Effector memory CD8-positive, alpha-beta T cell (primary cell): ENCODE measurements around the gene PRPH2.
"Not testable (repeated sequence)": the region's sequence is repeated elsewhere in the genome, so short reads cannot be mapped to it uniquely, and the experiment has no call there.

Experiments used
- ATAC-seq: fragments of 150-1000 bp; cut with Tn5 transposase; replicated peaks from 2 replicates; pipeline ENCODE4 v1.10.0; 2021; ENCODE audit warnings: mild to moderate bottlenecking, moderate library complexity
- DNase-seq, 3 experiments: peaks; one replicate each; pipeline ENCODE4 v3.0.0; 2021
- H3K27ac Mint-ChIP-seq, 2 donors: one replicate each; pipeline ENCODE4 v1.8.0; 2022; ENCODE audit warnings: mild to moderate bottlenecking in 2 of 2, mixed read lengths in 2 of 2, moderate library complexity in 2 of 2
- H3K27me3 Mint-ChIP-seq, 2 donors: one replicate each; pipeline ENCODE4 v1.8.0; 2022; ENCODE audit warnings: mixed read lengths in 2 of 2
- H3K36me3 Mint-ChIP-seq: one replicate; pipeline ENCODE4 v1.8.0; 2022; ENCODE audit warnings: mild to moderate bottlenecking, moderate library complexity, mixed read lengths; ENCODE audit not compliant: insufficient read depth
- H3K4me1 Mint-ChIP-seq, 2 donors: one replicate each; pipeline ENCODE4 v1.8.0; 2022; ENCODE audit warnings: low read depth in 2 of 2, mixed read lengths in 2 of 2
- H3K4me3 Mint-ChIP-seq, 2 donors: one replicate each; pipeline ENCODE4 v1.8.0; 2022; ENCODE audit warnings: mild to moderate bottlenecking in 2 of 2, mixed read lengths in 2 of 2, moderate library complexity in 2 of 2
- H3K9me3 Mint-ChIP-seq, 2 donors: one replicate each; pipeline ENCODE4 v1.8.0; 2022; ENCODE audit warnings: mixed read lengths in 2 of 2

Gene PRPH2

DNA sequence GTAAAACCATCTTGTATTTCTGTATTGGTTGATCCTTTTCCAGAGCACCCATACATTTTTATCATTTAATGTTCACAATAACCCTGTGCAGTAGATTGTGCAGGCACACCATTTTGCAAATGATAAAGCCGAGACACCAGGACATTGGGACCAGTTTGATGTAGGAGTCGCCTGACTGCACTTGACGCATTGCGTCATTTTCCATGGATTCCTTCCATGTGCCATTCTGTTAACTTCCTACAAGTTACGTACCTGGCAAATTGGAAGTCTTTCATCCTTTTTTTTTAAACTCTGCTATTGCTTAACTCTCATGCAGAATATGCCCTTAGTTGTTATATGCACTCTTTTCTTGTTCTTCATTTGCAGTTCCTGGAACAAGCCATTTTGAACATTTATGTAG lies 43.0 kb downstream of the PRPH2 start:
- DNase-seq (no peak), ATAC-seq (no peak)
- no peaks in the 10 kb centered on the region for H3K4me1 Mint-ChIP-seq
- H3K9me3 Mint-ChIP-seq = no peaks in the 10 kb centered on the region
- no peak overlapping the region for H3K4me3 Mint-ChIP-seq
- H3K36me3 Mint-ChIP-seq = peaks cover 100% of the 10 kb centered on the region
- no peak overlapping the region for H3K27ac Mint-ChIP-seq
- no peaks in the 10 kb centered on the region for H3K27me3 Mint-ChIP-seq

DNA sequence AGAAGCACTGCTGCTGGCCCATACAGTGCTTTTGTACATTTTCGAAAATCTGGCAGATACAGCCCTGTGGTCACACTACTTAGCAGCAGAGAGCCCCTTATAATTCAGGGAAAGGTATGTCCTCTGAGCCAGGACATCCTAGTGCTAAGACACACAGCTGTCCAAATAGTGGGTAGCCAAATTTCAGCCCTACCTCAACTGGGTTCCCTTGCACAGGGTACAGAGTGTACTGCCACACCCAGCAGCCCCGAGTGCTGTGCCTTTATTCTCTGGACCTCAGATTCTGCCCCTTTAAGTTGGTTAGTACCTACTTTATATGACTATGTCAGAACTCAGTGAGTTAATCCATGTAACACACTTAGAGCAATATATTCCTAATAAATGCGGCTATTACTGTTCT lies 47.6 kb downstream of the PRPH2 start:
- H3K36me3 Mint-ChIP-seq = peaks cover 99% of the 10 kb centered on the region
- H3K4me1 Mint-ChIP-seq = no peaks in the 10 kb centered on the region
- no peaks in the 10 kb centered on the region for H3K27me3 Mint-ChIP-seq
- H3K9me3 Mint-ChIP-seq = no peaks in the 10 kb centered on the region
- H3K27ac Mint-ChIP-seq = peak overlapping the region in 1 of 2 donors; percentile 30
- no peak overlapping the region for H3K4me3 Mint-ChIP-seq
- ATAC-seq (no peak), DNase-seq (no peak)

DNA sequence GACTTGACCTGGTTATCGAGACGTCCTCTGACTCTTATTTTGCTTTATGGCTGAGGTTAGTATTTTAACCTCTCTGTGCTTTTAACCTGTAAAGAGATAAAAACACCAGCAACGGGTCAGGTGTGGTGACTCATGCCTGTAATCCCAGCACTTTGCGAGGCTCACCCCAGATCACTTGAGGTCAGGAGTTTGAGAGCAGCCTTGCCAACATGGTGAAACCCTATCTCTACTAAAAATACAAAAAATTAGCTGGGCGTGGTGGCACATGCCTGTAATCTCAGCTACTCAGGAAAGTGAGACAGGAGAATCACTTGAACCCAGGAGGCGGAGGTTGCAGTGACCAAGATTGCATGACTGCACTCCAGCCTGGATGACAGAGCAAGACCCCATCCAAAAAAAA lies 48.0 kb downstream of the PRPH2 start:
- H3K4me1 Mint-ChIP-seq, H3K9me3 Mint-ChIP-seq, H3K4me3 Mint-ChIP-seq, DNase-seq, H3K27me3 Mint-ChIP-seq, H3K27ac Mint-ChIP-seq, ATAC-seq: not testable (repeated sequence)
- H3K36me3 Mint-ChIP-seq = peaks cover 99% of the 10 kb centered on the region

DNA sequence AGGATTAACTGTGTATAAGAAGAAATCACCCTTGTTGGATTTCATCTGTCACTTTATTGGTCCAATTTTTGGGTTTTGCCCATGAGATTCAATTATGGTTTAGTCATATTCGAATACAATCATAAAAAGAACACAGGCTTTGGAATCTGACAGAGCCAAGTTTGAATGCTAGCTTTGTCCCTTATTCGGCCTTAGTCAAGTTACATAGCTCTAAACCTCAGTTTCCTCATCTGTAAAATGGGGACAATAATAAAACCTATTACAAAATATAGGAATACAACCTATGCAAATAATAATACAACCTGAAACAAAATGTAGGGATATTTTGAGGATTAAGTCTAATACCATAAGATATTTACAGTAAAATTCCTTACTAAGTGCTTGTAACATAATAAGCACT lies 57.7 kb downstream of the PRPH2 start:
- Mint-ChIP-seq H3K9me3 (no peaks in the 10 kb centered on the region), H3K27me3 (no peaks in the 10 kb centered on the region), H3K4me3 (no peak overlapping the region), H3K27ac (no peak overlapping the region), H3K36me3 (peaks cover 91% of the 10 kb centered on the region), H3K4me1 (no peaks in the 10 kb centered on the region)
- ATAC-seq (no peak), DNase-seq (no peak)

- H3K4me3 Mint-ChIP-seq = no peak overlapping the region
- H3K9me3 Mint-ChIP-seq = no peaks in the 10 kb centered on the region
- DNase-seq (peak; percentile 84 to 88 (median 86)), ATAC-seq (peak; percentile 99)
- no peaks in the 10 kb centered on the region for H3K27me3 Mint-ChIP-seq
- H3K27ac Mint-ChIP-seq = peak overlapping the region in 1 of 2 donors; percentile 11
- peaks cover 89% of the 10 kb centered on the region for H3K36me3 Mint-ChIP-seq
- peaks cover 0 to 3% of the 10 kb centered on the region in 2 donors for H3K4me1 Mint-ChIP-seq
Measured at GRCh38 chr6:42661540-42662153, 60.8 kb downstream of the PRPH2 start.

- Mint-ChIP-seq H3K4me1 (peaks cover 0 to 3% of the 10 kb centered on the region in 2 donors), H3K27ac (no peak overlapping the region), H3K27me3 (no peaks in the 10 kb centered on the region), H3K9me3 (no peaks in the 10 kb centered on the region), H3K4me3 (no peak overlapping the region), H3K36me3 (peaks cover 91% of the 10 kb centered on the region)
- DNase-seq = no peak
- no peak for ATAC-seq
Measured at GRCh38 chr6:42659806-42660205, 62.6 kb downstream of the PRPH2 start.

DNA sequence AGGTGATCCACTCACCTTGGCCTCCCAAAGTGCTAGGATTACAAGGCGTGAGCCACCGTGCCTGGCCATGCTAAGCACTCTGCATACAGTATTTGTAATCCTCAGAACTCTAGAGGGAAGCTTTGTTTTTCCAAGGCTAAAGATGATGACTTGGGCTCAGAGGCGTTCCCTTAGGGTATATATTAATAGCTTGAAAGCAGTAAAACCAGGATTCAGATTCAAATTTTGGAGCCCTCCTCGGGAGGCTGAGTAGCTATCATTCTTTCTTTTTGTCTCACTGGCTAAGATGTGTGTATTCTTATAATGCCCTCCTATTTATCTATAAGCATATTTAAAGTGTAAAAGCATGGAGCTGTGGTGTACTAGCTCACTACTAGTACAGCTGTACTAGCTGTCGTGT lies 68.5 kb downstream of the PRPH2 start:
- Mint-ChIP-seq H3K4me1 (peaks cover 0 to 3% of the 10 kb centered on the region in 2 donors), H3K36me3 (peaks cover 87% of the 10 kb centered on the region), H3K4me3 (no peak overlapping the region), H3K27ac (no peak overlapping the region), H3K9me3 (no peaks in the 10 kb centered on the region), H3K27me3 (no peaks in the 10 kb centered on the region)
- ATAC-seq (no peak), DNase-seq (no peak)

- Mint-ChIP-seq H3K27ac (no peak overlapping the region), H3K9me3 (no peaks in the 10 kb centered on the region), H3K4me1 (peaks cover 0 to 1% of the 10 kb centered on the region in 2 donors), H3K36me3 (peaks cover 85% of the 10 kb centered on the region), H3K27me3 (no peaks in the 10 kb centered on the region), H3K4me3 (no peak overlapping the region)
- DNase-seq (no peak), ATAC-seq (no peak)
Measured at GRCh38 chr6:42652024-42652746, 70.2 kb downstream of the PRPH2 start.
